Loucy (cell line): Measurements from ENCODE around the gene TELO2.

ENCODE experiments used
- H2AFZ ChIP-seq: fragments of 200-600 bp; sonication (generic); 2 replicates; pipeline ENCODE4 v1.6.0; 2016; ENCODE audit warnings: antibody characterized with exemption, mild to moderate bottlenecking, low read length, moderate library complexity
- H3F3A ChIP-seq: fragments of 200-600 bp; 2 replicates; pipeline ENCODE4 v1.6.0; 2016; ENCODE audit warnings: antibody characterized with exemption, low read depth, mild to moderate bottlenecking
- H3K27me3 ChIP-seq: fragments of 200-600 bp; sonication (generic); 2 replicates; pipeline ENCODE4 v1.6.1; 2014; ENCODE audit warnings: low read length, mild to moderate bottlenecking; ENCODE audit not compliant: insufficient read depth, poor library complexity, severe bottlenecking
- H3K36me3 ChIP-seq: fragments of 200-600 bp; sonication (generic); 2 replicates; pipeline ENCODE4 v1.6.1; 2016; ENCODE audit warnings: low read length; ENCODE audit not compliant: insufficient read depth
- H3K4me1 ChIP-seq: fragments of 200-600 bp; sonication (generic); 2 replicates; pipeline ENCODE4 v1.5.1; 2014; ENCODE audit warnings: low read length, mild to moderate bottlenecking; ENCODE audit not compliant: insufficient read depth, poor library complexity, severe bottlenecking
- H3K4me2 ChIP-seq: fragments of 200-600 bp; sonication (generic); 2 replicates; pipeline ENCODE4 v1.6.0; 2014; ENCODE audit warnings: antibody characterized with exemption, low read length, low read depth, mild to moderate bottlenecking; ENCODE audit not compliant: poor library complexity, severe bottlenecking
- H3K4me3 ChIP-seq: fragments of 200-600 bp; sonication (generic); 2 replicates; pipeline ENCODE4 v1.5.1; 2014; ENCODE audit warnings: low read length, mild to moderate bottlenecking, mixed read lengths; ENCODE audit not compliant: poor library complexity, severe bottlenecking
- H3K79me2 ChIP-seq: fragments of 200-600 bp; sonication (generic); 2 replicates; pipeline ENCODE4 v1.6.1; 2014; ENCODE audit warnings: low read length; ENCODE audit not compliant: insufficient read depth
- H3K9ac ChIP-seq: fragments of 200-600 bp; sonication (generic); 2 replicates; pipeline ENCODE4 v1.6.0; 2014; ENCODE audit warnings: mild to moderate bottlenecking, low read depth, low read length, moderate library complexity; ENCODE audit not compliant: poor library complexity, severe bottlenecking
- H3K9me2 ChIP-seq: fragments of 200-600 bp; sonication (generic); replicated peaks from 2 replicates; pipeline ENCODE4 v1.6.1; 2016; ENCODE audit warnings: low read depth, low read length, mixed read lengths
- H3K9me3 ChIP-seq: fragments of 200-600 bp; sonication (generic); 2 replicates; pipeline ENCODE4 v1.6.1; 2014; ENCODE audit warnings: mild to moderate bottlenecking, antibody characterized with exemption, low read length, low read depth; ENCODE audit not compliant: insufficient read depth
- H4K20me1 ChIP-seq: fragments of 200-600 bp; sonication (generic); 2 replicates; pipeline ENCODE4 v1.6.0; 2014; ENCODE audit warnings: antibody characterized with exemption, low read length, mild to moderate bottlenecking; ENCODE audit not compliant: insufficient read depth, poor library complexity, severe bottlenecking
- EZH2phosphoT487 ChIP-seq: fragments of 200-600 bp; IDR thresholded peaks from 2 replicates; pipeline ENCODE4 v1.6.1; 2018; ENCODE audit warnings: antibody characterized with exemption, mild to moderate bottlenecking, moderate library complexity, borderline replicate concordance
- TF ChIP-seq, protein P1 (sequence below): fragments of 200-600 bp; sonication (generic); conservative IDR thresholded peaks from 2 replicates; pipeline ENCODE4 v1.5.1; 2014; ENCODE audit warnings: mild to moderate bottlenecking, antibody characterized with exemption, low read length

TELO2 gene

GRCh38 chr16:1538804-1539520 is 45.8 kb downstream of the TELO2 start:
- Histone ChIP-seq H3K4me1 (peaks cover 25% of the 10 kb centered on the region), H3K79me2 (no peaks in the 10 kb centered on the region), H3K9ac (peak overlapping the region; percentile 22), H3K4me2 (peak overlapping the region; percentile 68), H3K9me2 (no peaks in the 10 kb centered on the region), H3K4me3 (no peak overlapping the region), H4K20me1 (no peaks in the 10 kb centered on the region), H3F3A (no peaks in the 10 kb centered on the region), H3K9me3 (no peaks in the 10 kb centered on the region), H2AFZ (no peak overlapping the region), H3K27me3 (no peaks in the 10 kb centered on the region), H3K36me3 (no peaks in the 10 kb centered on the region)
- TF ChIP-seq EZH2phosphoT487 = no peak
- TF ChIP-seq, protein P1, sequence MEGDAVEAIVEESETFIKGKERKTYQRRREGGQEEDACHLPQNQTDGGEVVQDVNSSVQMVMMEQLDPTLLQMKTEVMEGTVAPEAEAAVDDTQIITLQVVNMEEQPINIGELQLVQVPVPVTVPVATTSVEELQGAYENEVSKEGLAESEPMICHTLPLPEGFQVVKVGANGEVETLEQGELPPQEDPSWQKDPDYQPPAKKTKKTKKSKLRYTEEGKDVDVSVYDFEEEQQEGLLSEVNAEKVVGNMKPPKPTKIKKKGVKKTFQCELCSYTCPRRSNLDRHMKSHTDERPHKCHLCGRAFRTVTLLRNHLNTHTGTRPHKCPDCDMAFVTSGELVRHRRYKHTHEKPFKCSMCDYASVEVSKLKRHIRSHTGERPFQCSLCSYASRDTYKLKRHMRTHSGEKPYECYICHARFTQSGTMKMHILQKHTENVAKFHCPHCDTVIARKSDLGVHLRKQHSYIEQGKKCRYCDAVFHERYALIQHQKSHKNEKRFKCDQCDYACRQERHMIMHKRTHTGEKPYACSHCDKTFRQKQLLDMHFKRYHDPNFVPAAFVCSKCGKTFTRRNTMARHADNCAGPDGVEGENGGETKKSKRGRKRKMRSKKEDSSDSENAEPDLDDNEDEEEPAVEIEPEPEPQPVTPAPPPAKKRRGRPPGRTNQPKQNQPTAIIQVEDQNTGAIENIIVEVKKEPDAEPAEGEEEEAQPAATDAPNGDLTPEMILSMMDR = peak; percentile 44

DNA sequence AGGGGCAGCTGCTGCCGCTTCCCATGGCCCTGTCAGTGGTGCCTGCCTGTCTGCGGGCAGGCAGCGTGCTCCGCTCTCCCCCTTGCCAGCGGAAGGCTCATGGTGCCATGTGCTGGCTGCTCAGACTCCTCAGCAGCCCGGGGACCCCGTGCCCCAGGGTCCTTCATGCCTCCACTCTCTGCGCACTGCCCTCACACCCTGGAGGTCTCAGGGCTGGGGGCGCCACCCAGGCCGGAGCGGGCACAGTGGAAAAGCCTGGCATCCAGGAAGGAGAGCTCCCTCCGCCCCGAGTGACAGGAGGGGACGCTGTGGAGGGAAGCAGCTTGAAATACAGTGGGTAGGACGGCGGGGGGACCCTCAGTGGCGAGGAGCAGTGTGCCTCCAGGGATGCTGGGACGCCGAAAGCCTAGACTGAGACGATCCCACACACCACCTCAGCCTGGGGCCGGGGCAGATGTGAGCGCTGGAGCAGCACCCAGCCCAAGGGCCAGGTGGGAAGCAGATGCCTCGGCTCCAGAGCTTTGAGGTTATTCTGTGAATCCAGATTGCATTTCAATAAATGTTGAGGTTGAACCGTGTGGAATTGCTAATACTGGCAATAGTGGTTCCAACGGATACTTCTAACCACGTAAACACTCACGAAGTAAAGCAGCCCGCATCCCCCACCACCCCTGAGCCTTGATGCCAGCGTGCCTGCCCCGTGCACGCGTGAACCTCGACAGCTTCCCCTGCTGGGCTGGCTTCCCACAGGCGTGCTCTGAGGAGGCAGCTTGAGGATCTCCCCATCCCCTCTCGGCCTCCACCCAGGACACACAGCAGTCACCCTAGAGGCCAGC is 46.8 kb downstream of the TELO2 start:
- H3K9me2 ChIP-seq = no peaks in the 10 kb centered on the region
- H3K9me3 ChIP-seq = no peaks in the 10 kb centered on the region
- peaks cover 27% of the 10 kb centered on the region for H3K4me1 ChIP-seq
- no peak overlapping the region for H3K9ac ChIP-seq
- H3K27me3 ChIP-seq = no peaks in the 10 kb centered on the region
- H2AFZ ChIP-seq = no peak overlapping the region
- TF ChIP-seq, protein P1 = no peak
- no peak for TF ChIP-seq EZH2phosphoT487
- H3K4me2 ChIP-seq = no peak overlapping the region
- no peaks in the 10 kb centered on the region for H3K36me3 ChIP-seq
- H3F3A ChIP-seq = no peaks in the 10 kb centered on the region
- no peaks in the 10 kb centered on the region for H4K20me1 ChIP-seq
- H3K79me2 ChIP-seq = no peaks in the 10 kb centered on the region
- H3K4me3 ChIP-seq = no peak overlapping the region

DNA sequence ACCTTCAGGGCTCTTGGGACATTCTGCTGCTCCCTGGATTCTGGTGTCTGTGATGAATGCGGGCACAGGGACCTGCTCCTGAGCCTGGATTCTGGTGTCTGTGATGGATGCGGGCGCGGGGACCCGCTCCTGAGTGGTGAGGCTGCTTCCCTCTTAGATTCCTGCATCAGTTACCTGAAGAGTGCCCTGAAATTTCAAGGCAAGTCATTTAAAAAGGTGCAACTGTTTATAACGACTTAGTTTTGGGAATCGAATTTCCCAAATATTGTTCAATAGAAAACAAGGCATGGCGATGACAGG is 47.3 kb downstream of the TELO2 start:
- H3K79me2 ChIP-seq = no peaks in the 10 kb centered on the region
- H3K27me3 ChIP-seq = no peaks in the 10 kb centered on the region
- TF ChIP-seq EZH2phosphoT487 = no peak
- TF ChIP-seq, protein P1 = no peak
- no peaks in the 10 kb centered on the region for H3K9me2 ChIP-seq
- H3K4me2 ChIP-seq = no peak overlapping the region
- peaks cover 33% of the 10 kb centered on the region for H3K4me1 ChIP-seq
- no peak overlapping the region for H3K4me3 ChIP-seq
- no peaks in the 10 kb centered on the region for H3K9me3 ChIP-seq
- no peak overlapping the region for H2AFZ ChIP-seq
- no peaks in the 10 kb centered on the region for H4K20me1 ChIP-seq
- no peaks in the 10 kb centered on the region for H3F3A ChIP-seq
- no peak overlapping the region for H3K9ac ChIP-seq
- H3K36me3 ChIP-seq = no peaks in the 10 kb centered on the region
